ENCODE data around the gene OPN1MW2.
"Not testable (repeated sequence)": the region's sequence is repeated elsewhere in the genome, so short reads cannot be mapped to it uniquely, and the experiment has no call there.

GRCh38 chrX:154174356-154174755 lies 45.2 kb upstream of the OPN1MW2 start:
- TF ChIP-seq ZNF610 (tag by site-specific recombination; IDR thresholded peaks at IDR 0.05; ENCODE audit: borderline replicate concordance); CTCF (tag by site-specific recombination; IDR thresholded peaks at IDR 0.05); REST (tag by site-specific recombination; IDR thresholded peaks at IDR 0.05); PATZ1 (tag by site-specific recombination; IDR thresholded peaks at IDR 0.05); BCL11A (tag by site-specific recombination; IDR thresholded peaks at IDR 0.05; ENCODE audit: low read depth); YY1 (tag by site-specific recombination; IDR thresholded peaks at IDR 0.05); ZBTB11 (tag by site-specific recombination; conservative IDR thresholded peaks at IDR 0.05; ENCODE audit: low read depth); ZNF211 (tag by site-specific recombination; IDR thresholded peaks at IDR 0.05; ENCODE audit: low read depth); OVOL3 (tag by site-specific recombination; IDR thresholded peaks at IDR 0.05); ZNF362 (tag by site-specific recombination; IDR thresholded peaks at IDR 0.05): not testable (repeated sequence)

All from HEK293 (cell line).